H1 (cell line): ENCODE results near the gene LARGE2. TPM values are rescaled to one million over a fixed set of nuclear protein-coding genes. Genes with fewer than 3 reads are reported as not detected.

Experiments used
- CTCF ChIA-PET: fragments of 300-600 bp; sonication (Branson Sonifier 250); formaldehyde crosslinking; loops from one replicate; lab custom pipeline; 2021; ENCODE audit not compliant: partially characterized antibody; lab: Charles Lee
- POLR2A ChIA-PET: fragments of 300-600 bp; sonication (Branson Sonifier 250); formaldehyde crosslinking; loops from one replicate; lab custom pipeline; 2021; ENCODE audit warnings: inconsistent platforms; ENCODE audit not compliant: partially characterized antibody; lab: Charles Lee
- DNase-seq, 2 experiments: peaks; one replicate each; pipeline versions ENCODE4 v3.0.0 to v3.0.0-alpha.2; 2010 to 2022; ENCODE audit warnings: low spot score in 2 of 2, low read depth in 1 of 2, mixed read lengths in 1 of 2
- FAIRE-seq: peaks from 2 replicates; lab custom pipeline; 2011; peaks lifted over from hg19 to GRCh38; lab: Jason Lieb, UNC
- H2AFZ ChIP-seq: 2 replicates; pipeline ENCODE4 v1.8.1; 2012; ENCODE audit warnings: low read length, inconsistent platforms
- H2AK5ac ChIP-seq: 2 replicates; pipeline ENCODE4 v1.6.1; 2013; ENCODE audit warnings: low read depth, low read length
- H2BK120ac ChIP-seq: replicated peaks from 2 replicates; pipeline ENCODE3; 2013; ENCODE audit warnings: low read depth, low read length, inconsistent platforms
- H2BK12ac ChIP-seq: 2 replicates; pipeline ENCODE4 v1.6.1; 2013; ENCODE audit warnings: low read depth, low read length
- H2BK15ac ChIP-seq: 2 replicates; pipeline ENCODE4 v1.6.1; 2013; ENCODE audit warnings: low read length
- H2BK20ac ChIP-seq: 2 replicates; pipeline ENCODE4 v1.6.1; 2013; ENCODE audit warnings: low read length
- H2BK5ac ChIP-seq: 2 replicates; pipeline ENCODE4 v1.6.1; 2013; ENCODE audit warnings: low read depth, low read length
- H3K14ac ChIP-seq: 2 replicates; pipeline ENCODE4 v1.6.1; 2013; ENCODE audit warnings: inconsistent platforms; ENCODE audit not compliant: insufficient read length
- H3K18ac ChIP-seq: 2 replicates; pipeline ENCODE4 v1.6.1; 2013; ENCODE audit warnings: low read length; ENCODE audit errors: extremely low read depth
- H3K23ac ChIP-seq: 2 replicates; pipeline ENCODE4 v1.6.1; 2013; ENCODE audit warnings: inconsistent platforms; ENCODE audit not compliant: insufficient read length
- H3K23me2 ChIP-seq: 2 replicates; pipeline ENCODE4 v1.6.1; 2013; ENCODE audit warnings: low read depth, low read length
- H3K27ac ChIP-seq: 2 replicates; pipeline ENCODE4 v1.6.1; 2011; ENCODE audit warnings: low read depth, low read length, inconsistent platforms
- H3K27me3 ChIP-seq, 4 experiments: replicated peaks in 1 of 4; 1 replicate in 1 of 4; 2 replicates in 3 of 4; pipeline versions ENCODE4 v1.6.1 to v1.8.1; 2011 to 2013; ENCODE audit warnings: low read length in 3 of 4, mild to moderate bottlenecking in 3 of 4, inconsistent platforms in 2 of 4, mixed read lengths in 2 of 4, moderate library complexity in 1 of 4; ENCODE audit not compliant: control insufficient read depth in 3 of 4, insufficient read depth in 3 of 4; ENCODE audit errors: extremely low read depth in 1 of 4
- H3K36me3 ChIP-seq, 4 experiments: 2 replicates each; pipeline versions ENCODE4 v1.6.1 to v1.8.1; 2011 to 2013; ENCODE audit warnings: mild to moderate bottlenecking in 4 of 4, low read length in 3 of 4, moderate library complexity in 2 of 4, control low read depth in 1 of 4, inconsistent platforms in 1 of 4; ENCODE audit not compliant: insufficient read depth in 4 of 4, control insufficient read depth in 2 of 4
- H3K4ac ChIP-seq: replicated peaks from 2 replicates; pipeline ENCODE3; 2013; ENCODE audit warnings: low read length, low read depth, mixed read lengths, inconsistent platforms; ENCODE audit not compliant: insufficient read length
- H3K4me1 ChIP-seq, 4 experiments: replicated peaks in 1 of 4; 1 replicate in 1 of 4; 2 replicates in 3 of 4; pipeline versions ENCODE4 v1.6.1 to v1.8.1; 2011 to 2013; ENCODE audit warnings: low read length in 3 of 4, inconsistent platforms in 2 of 4, mixed read lengths in 1 of 4; ENCODE audit not compliant: insufficient read depth in 4 of 4, control insufficient read depth in 3 of 4
- H3K4me2 ChIP-seq, 2 experiments: 2 replicates each; pipeline versions ENCODE4 v1.6.1 to v1.8.1; 2011 to 2013; ENCODE audit warnings: low read depth in 2 of 2, low read length in 2 of 2, control low read depth in 1 of 2, inconsistent platforms in 1 of 2, mild to moderate bottlenecking in 1 of 2; ENCODE audit not compliant: insufficient read depth in 1 of 2
- H3K4me3 ChIP-seq, 4 experiments: fragments of 200-600, 300-600 bp in 1 of 4; sonication (generic), shearing (Covaris generic), sonication (Bioruptor Twin) in 1 of 4; 2 replicates each; pipeline versions ENCODE4 v1.5.1 to v1.8.1; 2011 to 2016; ENCODE audit warnings: low read length in 4 of 4, low read depth in 3 of 4, control low read depth in 2 of 4, inconsistent platforms in 2 of 4, mild to moderate bottlenecking in 2 of 4, mixed read lengths in 1 of 4, moderate library complexity in 1 of 4; ENCODE audit not compliant: insufficient read depth in 2 of 4; ENCODE audit errors: extremely low read depth in 1 of 4
- H3K56ac ChIP-seq: replicated peaks from 2 replicates; pipeline ENCODE3; 2013; ENCODE audit warnings: low read depth, mild to moderate bottlenecking, mixed read lengths, low read length, inconsistent platforms; ENCODE audit not compliant: insufficient read length
- H3K79me1 ChIP-seq: 2 replicates; pipeline ENCODE4 v1.6.1; 2013; ENCODE audit warnings: low read depth, low read length, control low read depth
- H3K79me2 ChIP-seq, 2 experiments: 2 replicates each; pipeline versions ENCODE4 v1.6.1 to v1.8.1; 2012 to 2013; ENCODE audit warnings: low read length in 2 of 2, mild to moderate bottlenecking in 2 of 2, inconsistent platforms in 1 of 2; ENCODE audit not compliant: insufficient read depth in 2 of 2, control insufficient read depth in 1 of 2
- H3K9ac ChIP-seq, 4 experiments: replicated peaks in 1 of 4; 1 replicate in 1 of 4; 2 replicates in 3 of 4; pipeline versions ENCODE4 v1.6.1 to v1.8.1; 2011 to 2013; ENCODE audit warnings: low read depth in 3 of 4, low read length in 3 of 4, control low read depth in 2 of 4, mild to moderate bottlenecking in 2 of 4, moderate library complexity in 2 of 4, inconsistent platforms in 1 of 4; ENCODE audit errors: extremely low read depth in 1 of 4
- H3K9me3 ChIP-seq, 2 experiments: 2 replicates each; pipeline versions ENCODE4 v1.6.1 to v1.8.1; 2012 to 2013; ENCODE audit warnings: mild to moderate bottlenecking in 2 of 2, moderate library complexity in 2 of 2, control low read depth in 1 of 2, inconsistent platforms in 1 of 2, low read depth in 1 of 2, low read length in 1 of 2, mixed read lengths in 1 of 2; ENCODE audit not compliant: insufficient read depth in 2 of 2
- H4K20me1 ChIP-seq, 2 experiments: replicated peaks in 1 of 2; 2 replicates each; pipeline versions ENCODE3 to v1.8.1; 2011 to 2013; ENCODE audit warnings: inconsistent platforms in 2 of 2, low read length in 2 of 2, mild to moderate bottlenecking in 1 of 2; ENCODE audit not compliant: insufficient read depth in 2 of 2, control insufficient read depth in 1 of 2
- H4K5ac ChIP-seq: 2 replicates; pipeline ENCODE4 v1.6.1; 2013; ENCODE audit warnings: low read length, low read depth, mixed read lengths, inconsistent platforms; ENCODE audit not compliant: insufficient read length
- H4K8ac ChIP-seq: 2 replicates; pipeline ENCODE4 v1.8.0; 2013; ENCODE audit warnings: mild to moderate bottlenecking, moderate library complexity, low read length, inconsistent platforms; ENCODE audit not compliant: insufficient read depth; ENCODE audit errors: extremely low read depth
- H4K91ac ChIP-seq: replicated peaks from 2 replicates; pipeline ENCODE3; 2013; ENCODE audit warnings: low read length, mixed read lengths, inconsistent platforms; ENCODE audit not compliant: insufficient read length
- NANOG ChIP-seq: IDR thresholded peaks from 2 replicates; pipeline ENCODE4 v1.6.1; 2011; ENCODE audit warnings: low read length, low read depth, mild to moderate bottlenecking, inconsistent platforms; ENCODE audit not compliant: insufficient read depth, poor library complexity, severe bottlenecking
- SIRT6 ChIP-seq: IDR thresholded peaks from one replicate; pipeline ENCODE4 v1.7.1; 2012; ENCODE audit warnings: low read length, inconsistent platforms
- WGBS, 2 experiments: shearing (Covaris generic) in 1 of 2; methylation state at CpG; one replicate each; pipeline versions ENCODE4 v1.1.6 to v1.1.7; 2013 to 2015; ENCODE audit warnings: low lambda C conversion rate in 2 of 2, mixed read lengths in 2 of 2, inconsistent platforms in 1 of 2, low coverage in 1 of 2, missing lambda C conversion rate in 1 of 2; ENCODE audit not compliant: insufficient replicate concordance in 2 of 2, insufficient coverage in 1 of 2, insufficient read length in 1 of 2; ENCODE audit errors: extremely low coverage in 1 of 2, missing lambda C conversion rate in 1 of 2; 5-methylcytosine and 5-hydroxymethylcytosine counted together
- polyA plus RNA-seq, 7 experiments: library from polyadenylated mRNA; depleted of rRNA in 3 of 7; stranded (reverse) in 5 of 7; unstranded in 2 of 7; fragments of >200 nt in 5 of 7; fragments of 200-250 nt in 2 of 7; gene quantifications; 1 replicate in 5 of 7; 2 replicates in 1 of 7; 4 replicates in 1 of 7; pipeline versions ENCODE4 v1.2.1 to v1.2.3, GENCODE V29; 2011 to 2013; ENCODE audit warnings: missing spikeins in 2 of 7, mixed read lengths in 2 of 7
- total RNA-seq: library from RNA; stranded (reverse); fragmentation: NEBNext Ultra II Directional; extraction: Animal tissue kit (Norgen Biotek cat#: 25700); gene quantifications from 2 replicates; pipeline ENCODE4 v1.2.1, GENCODE V29; 2021

The LARGE2 gene
- total and polyA plus RNA-seq, 2 of the 8 experiments (the other 6 are each of a cell fraction or from before 2014, with no cell fraction given), result 111 to 137 TPM

DNA sequence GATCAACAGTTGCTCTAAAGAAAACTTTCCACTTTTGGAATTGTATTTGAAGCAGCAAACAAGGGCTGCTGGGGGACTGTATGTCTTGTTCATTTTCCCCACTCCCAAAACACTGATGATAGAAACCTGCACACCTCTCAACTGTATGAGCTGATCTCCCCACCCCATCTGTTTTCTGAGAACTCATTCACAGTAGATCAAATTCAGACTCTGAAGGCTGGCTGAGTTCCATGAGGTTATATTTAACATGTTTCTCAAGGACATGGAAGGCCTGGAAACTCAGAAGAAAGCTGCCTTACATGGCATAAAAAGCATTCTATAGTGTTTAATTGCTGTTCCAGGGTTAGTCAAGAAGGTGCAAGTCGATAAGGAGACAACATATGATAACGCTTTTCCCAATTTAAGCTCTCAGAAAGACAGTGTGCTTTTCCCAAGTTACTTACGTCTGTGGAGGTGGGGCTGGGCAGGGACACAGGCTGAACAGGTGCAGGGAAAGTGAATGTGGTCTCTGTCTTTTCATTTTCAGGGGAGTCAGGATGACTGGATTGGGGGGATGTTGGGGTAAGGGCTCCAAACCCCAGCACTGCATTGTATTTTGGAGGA, 23.0 kb downstream of the LARGE2 start:
- no peak overlapping the region for H3K18ac ChIP-seq
- no peak overlapping the region for H3K4me2 ChIP-seq
- ChIA-PET POLR2A (interaction anchor here (0.8 to 1.5 kb wide), 4 partner anchors 13 to 44 kb away, joined by 3 to 5 read pairs (median 3); partner anchors contain the start of gene LARGE2), CTCF (interaction anchor here (0.6 to 2.8 kb wide), 4 partner anchors 9 to 53 kb away, joined by 3 to 15 read pairs (median 4); no protein-coding TSS in a partner anchor)
- no peak overlapping the region for H4K5ac ChIP-seq
- DNase-seq (no peak), FAIRE-seq (no peak)
- no peaks in the 10 kb centered on the region for H3K9me3 ChIP-seq
- 95% methylated on average over 3 of the region's 3 CpGs; no CpG with 5 or more reads in 1 of the 2 experiments for WGBS, 2 experiments
- no peak overlapping the region for H4K8ac ChIP-seq
- no peak overlapping the region for H3K56ac ChIP-seq
- H3K36me3 ChIP-seq, result peaks cover 0 to 40% (median 29%) of the 10 kb centered on the region in 4 experiments
- H3K4ac ChIP-seq, result no peak overlapping the region
- H2AK5ac ChIP-seq, result no peak overlapping the region
- H3K27ac ChIP-seq, result no peak overlapping the region
- no peak overlapping the region for H2BK120ac ChIP-seq
- no peak overlapping the region for H2BK20ac ChIP-seq
- no peak overlapping the region for H2AFZ ChIP-seq
- H3K23ac ChIP-seq, result no peak overlapping the region
- no peaks in the 10 kb centered on the region for H3K4me1 ChIP-seq
- H3K4me3 ChIP-seq, result no peak overlapping the region
- no peaks in the 10 kb centered on the region for H3K79me2 ChIP-seq
- H3K27me3 ChIP-seq, result no peaks in the 10 kb centered on the region
- H2BK15ac ChIP-seq, result no peak overlapping the region
- no peak overlapping the region for H2BK12ac ChIP-seq
- no peaks in the 10 kb centered on the region for H4K20me1 ChIP-seq
- no peak overlapping the region for H4K91ac ChIP-seq
- no peaks in the 10 kb centered on the region for H3K23me2 ChIP-seq
- no peak overlapping the region for H3K14ac ChIP-seq
- H3K9ac ChIP-seq, result no peak overlapping the region
- no peaks in the 10 kb centered on the region for H3K79me1 ChIP-seq
- H2BK5ac ChIP-seq, result no peak overlapping the region
- TF ChIP-seq SIRT6, result no peak
- TF ChIP-seq NANOG, result no peak
